GM12878 (cell line): ENCODE measurements around the gene TRUB2.

ENCODE experiments used
- CBX5 ChIP-seq: sonication (generic); IDR thresholded peaks from 2 replicates; pipeline ENCODE4 v1.6.1; 2016; ENCODE audit warnings: low read depth, moderate library complexity, mild to moderate bottlenecking, inconsistent platforms
- EED ChIP-seq: sonication (generic); IDR thresholded peaks from 2 replicates; pipeline ENCODE4 v1.6.1; 2016; ENCODE audit warnings: antibody characterized with exemption, low read depth
- ELK1 ChIP-seq: IDR thresholded peaks from 2 replicates; pipeline ENCODE4 v1.6.1; 2012; ENCODE audit warnings: low read depth, low read length, improper control_type of control experiment
- EZH2 ChIP-seq: IDR thresholded peaks from 2 replicates; pipeline ENCODE4 v1.6.1; 2012; ENCODE audit warnings: low read depth, mild to moderate bottlenecking, control low read depth, inconsistent platforms, low read length, borderline replicate concordance; ENCODE audit not compliant: control insufficient read depth
- NRF1 ChIP-seq: conservative IDR thresholded peaks from 2 replicates; pipeline ENCODE4 v1.6.1; 2011; ENCODE audit warnings: mild to moderate bottlenecking, low read depth, low read length, improper control_type of control experiment
- POLR2AphosphoS5 ChIP-seq: IDR thresholded peaks from 2 replicates; pipeline ENCODE4 v1.6.1; 2011; ENCODE audit warnings: mild to moderate bottlenecking, low read length, inconsistent platforms
- RAD21 ChIP-seq: IDR thresholded peaks from 2 replicates; pipeline ENCODE4 v1.6.1; 2011; ENCODE audit warnings: mild to moderate bottlenecking, low read depth, low read length, moderate library complexity; ENCODE audit not compliant: insufficient read depth
- REST ChIP-seq: IDR thresholded peaks from 2 replicates; pipeline ENCODE4 v1.6.1; 2012; ENCODE audit warnings: mild to moderate bottlenecking, low read depth, low read length
- SMAD1 ChIP-seq: fragments of 450-650 bp; IDR thresholded peaks from 2 replicates; pipeline ENCODE4 v1.6.1; 2018; ENCODE audit warnings: mild to moderate bottlenecking, low read depth; ENCODE audit not compliant: partially characterized antibody
- STAT3 ChIP-seq: IDR thresholded peaks from 2 replicates; pipeline ENCODE4 v1.6.1; 2011; ENCODE audit warnings: low read depth, low read length, improper control_type of control experiment
- TF ChIP-seq, protein P1 (sequence below), 3 experiments: IDR thresholded peaks in 2 of 3; conservative IDR thresholded peaks in 1 of 3; 2 replicates each; pipeline ENCODE4 v1.5.1; 2011; ENCODE audit warnings: low read depth in 3 of 3, low read length in 3 of 3, mild to moderate bottlenecking in 3 of 3, control low read depth in 2 of 3, moderate library complexity in 2 of 3, inconsistent platforms in 1 of 3, mixed read lengths in 1 of 3; ENCODE audit not compliant: control insufficient read depth in 2 of 3, insufficient read depth in 1 of 3; ENCODE audit errors: extremely low read depth in 1 of 3

DNA sequence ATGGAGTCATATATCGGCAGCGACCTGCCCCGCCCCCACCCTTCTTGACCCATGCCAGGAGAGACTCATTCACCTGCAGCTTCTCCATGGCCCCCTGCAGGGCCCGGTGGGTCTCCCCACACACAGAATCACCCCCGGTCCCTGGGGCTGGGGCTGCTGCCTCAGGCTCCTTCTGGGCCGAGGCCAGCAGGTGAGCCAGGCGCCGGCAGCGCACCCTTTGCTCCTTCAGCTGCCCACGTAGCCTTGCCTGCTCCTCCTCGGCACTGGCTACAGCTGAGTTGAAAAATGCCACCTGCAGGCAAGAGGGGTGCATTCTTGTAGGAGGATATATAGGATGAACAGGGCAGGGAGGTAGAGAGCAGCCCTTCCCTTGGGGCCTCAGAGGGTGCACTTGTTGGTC is 64.3 kb downstream of the TRUB2 start:
- TF ChIP-seq, protein P1, sequence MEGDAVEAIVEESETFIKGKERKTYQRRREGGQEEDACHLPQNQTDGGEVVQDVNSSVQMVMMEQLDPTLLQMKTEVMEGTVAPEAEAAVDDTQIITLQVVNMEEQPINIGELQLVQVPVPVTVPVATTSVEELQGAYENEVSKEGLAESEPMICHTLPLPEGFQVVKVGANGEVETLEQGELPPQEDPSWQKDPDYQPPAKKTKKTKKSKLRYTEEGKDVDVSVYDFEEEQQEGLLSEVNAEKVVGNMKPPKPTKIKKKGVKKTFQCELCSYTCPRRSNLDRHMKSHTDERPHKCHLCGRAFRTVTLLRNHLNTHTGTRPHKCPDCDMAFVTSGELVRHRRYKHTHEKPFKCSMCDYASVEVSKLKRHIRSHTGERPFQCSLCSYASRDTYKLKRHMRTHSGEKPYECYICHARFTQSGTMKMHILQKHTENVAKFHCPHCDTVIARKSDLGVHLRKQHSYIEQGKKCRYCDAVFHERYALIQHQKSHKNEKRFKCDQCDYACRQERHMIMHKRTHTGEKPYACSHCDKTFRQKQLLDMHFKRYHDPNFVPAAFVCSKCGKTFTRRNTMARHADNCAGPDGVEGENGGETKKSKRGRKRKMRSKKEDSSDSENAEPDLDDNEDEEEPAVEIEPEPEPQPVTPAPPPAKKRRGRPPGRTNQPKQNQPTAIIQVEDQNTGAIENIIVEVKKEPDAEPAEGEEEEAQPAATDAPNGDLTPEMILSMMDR (IDR thresholded peaks at IDR 0.05 in 2 of 3, conservative IDR thresholded peaks at IDR 0.05 in 1 of 3; ENCODE audit: control insufficient read depth in 2 of 3, extremely low read depth in 1 of 3, insufficient read depth in 1 of 3, low read depth in 3 of 3, low read length in 3 of 3), result no peak
- TF ChIP-seq REST, result no peak
- TF ChIP-seq ELK1, result no peak
- no peak for TF ChIP-seq STAT3
- TF ChIP-seq CBX5, result no peak
- TF ChIP-seq SMAD1, result no peak
- no peak for TF ChIP-seq POLR2AphosphoS5
- no peak for TF ChIP-seq EZH2
- no peak for TF ChIP-seq RAD21
- no peak for TF ChIP-seq NRF1
- TF ChIP-seq EED, result no peak
